HEK293T (cell line): ENCODE data around the gene PIK3CG.
"Not testable (repeated sequence)": the region's sequence is repeated elsewhere in the genome, so short reads cannot be mapped to it uniquely, and the experiment has no call there.

ENCODE experiments used
- CTBP1 ChIP-seq: fragments of 450-650 bp; IDR thresholded peaks from 2 replicates; pipeline ENCODE4 v1.6.1; 2016; ENCODE audit warnings: borderline replicate concordance
- HDGF ChIP-seq: fragments of 450-650 bp; IDR thresholded peaks from 2 replicates; pipeline ENCODE4 v1.6.1; 2017; ENCODE audit warnings: antibody characterized with exemption, borderline replicate concordance
- L3MBTL2 ChIP-seq: fragments of 450-650 bp; conservative IDR thresholded peaks from 2 replicates; pipeline ENCODE4 v1.6.1; 2016; ENCODE audit warnings: mild to moderate bottlenecking
- NFRKB ChIP-seq: fragments of 450-650 bp; IDR thresholded peaks from 2 replicates; pipeline ENCODE4 v1.6.1; 2016; ENCODE audit warnings: mild to moderate bottlenecking, moderate library complexity

DNA sequence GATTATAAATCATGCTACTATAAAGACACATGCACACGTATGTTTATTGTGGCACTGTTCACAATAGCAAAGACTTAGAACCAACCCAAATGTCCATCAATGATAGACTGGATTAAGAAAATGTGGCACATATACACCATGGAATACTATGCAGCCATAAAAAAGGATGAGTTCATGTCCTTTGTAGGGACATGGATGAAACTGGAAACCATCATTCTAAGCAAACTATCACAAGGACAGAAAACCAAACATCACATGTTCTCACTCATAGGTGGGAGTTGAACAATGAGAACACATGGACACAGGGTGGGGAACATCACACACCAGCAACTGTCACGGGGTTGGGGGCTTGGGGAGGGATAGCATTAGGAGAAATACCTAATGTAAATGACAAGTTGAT lies 59.4 kb downstream of the PIK3CG start:
- not testable (repeated sequence) for TF ChIP-seq CTBP1, NFRKB, HDGF, L3MBTL2
